ENCODE data around the gene SYT17.

DNA sequence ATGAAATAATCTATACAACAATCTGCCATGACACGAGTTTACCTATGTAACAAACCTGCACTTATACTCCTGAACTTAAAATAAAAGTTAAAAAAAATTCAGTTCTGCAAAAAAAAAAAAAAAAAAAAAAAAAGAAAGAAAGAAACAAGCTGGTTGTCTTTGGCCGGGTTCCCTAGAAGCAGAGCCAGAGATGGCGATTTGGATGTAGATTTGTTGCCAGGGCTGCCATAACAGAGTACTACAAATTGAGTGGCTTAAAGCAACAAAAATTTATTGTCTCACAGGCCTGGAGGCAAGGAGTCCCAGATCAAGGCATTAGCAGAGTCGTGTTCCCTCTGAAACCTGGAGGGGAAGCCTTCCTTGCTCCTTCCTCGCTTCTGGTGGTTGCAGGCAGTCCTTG lies 20.4 kb downstream of the SYT17 start:
- TF ChIP-seq, protein P1, sequence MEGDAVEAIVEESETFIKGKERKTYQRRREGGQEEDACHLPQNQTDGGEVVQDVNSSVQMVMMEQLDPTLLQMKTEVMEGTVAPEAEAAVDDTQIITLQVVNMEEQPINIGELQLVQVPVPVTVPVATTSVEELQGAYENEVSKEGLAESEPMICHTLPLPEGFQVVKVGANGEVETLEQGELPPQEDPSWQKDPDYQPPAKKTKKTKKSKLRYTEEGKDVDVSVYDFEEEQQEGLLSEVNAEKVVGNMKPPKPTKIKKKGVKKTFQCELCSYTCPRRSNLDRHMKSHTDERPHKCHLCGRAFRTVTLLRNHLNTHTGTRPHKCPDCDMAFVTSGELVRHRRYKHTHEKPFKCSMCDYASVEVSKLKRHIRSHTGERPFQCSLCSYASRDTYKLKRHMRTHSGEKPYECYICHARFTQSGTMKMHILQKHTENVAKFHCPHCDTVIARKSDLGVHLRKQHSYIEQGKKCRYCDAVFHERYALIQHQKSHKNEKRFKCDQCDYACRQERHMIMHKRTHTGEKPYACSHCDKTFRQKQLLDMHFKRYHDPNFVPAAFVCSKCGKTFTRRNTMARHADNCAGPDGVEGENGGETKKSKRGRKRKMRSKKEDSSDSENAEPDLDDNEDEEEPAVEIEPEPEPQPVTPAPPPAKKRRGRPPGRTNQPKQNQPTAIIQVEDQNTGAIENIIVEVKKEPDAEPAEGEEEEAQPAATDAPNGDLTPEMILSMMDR (IDR thresholded peaks at IDR 0.05) = no peak
- no peak for TF ChIP-seq POLR2A (IDR thresholded peaks at IDR 0.05)

All from Peyer's patch (tissue), 4 donors.